Measurements from ENCODE around the gene TOM1L2.

TOM1L2 gene

DNA sequence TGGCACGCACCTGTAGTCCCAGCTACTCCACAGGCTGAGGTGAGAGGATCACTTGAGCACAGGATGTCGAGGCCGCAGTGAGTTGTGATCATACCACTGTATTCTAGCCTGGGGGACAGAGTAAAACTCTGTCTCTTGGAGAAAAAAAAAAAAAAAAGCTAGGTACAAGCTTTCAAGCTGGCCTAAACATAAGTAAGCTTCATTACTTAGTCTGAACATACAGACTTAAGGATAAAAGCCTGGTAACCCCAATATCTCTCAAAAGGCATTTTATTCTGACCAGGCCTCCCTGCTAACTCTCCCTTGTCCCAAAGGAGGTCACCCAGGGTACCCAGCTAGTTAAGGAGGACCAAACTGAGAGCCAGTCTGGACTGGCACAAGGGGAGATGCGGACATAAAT, 46.2 kb downstream of the TOM1L2 start:
- no peak overlapping the region for H3K27ac ChIP-seq
- TF ChIP-seq, protein P1, sequence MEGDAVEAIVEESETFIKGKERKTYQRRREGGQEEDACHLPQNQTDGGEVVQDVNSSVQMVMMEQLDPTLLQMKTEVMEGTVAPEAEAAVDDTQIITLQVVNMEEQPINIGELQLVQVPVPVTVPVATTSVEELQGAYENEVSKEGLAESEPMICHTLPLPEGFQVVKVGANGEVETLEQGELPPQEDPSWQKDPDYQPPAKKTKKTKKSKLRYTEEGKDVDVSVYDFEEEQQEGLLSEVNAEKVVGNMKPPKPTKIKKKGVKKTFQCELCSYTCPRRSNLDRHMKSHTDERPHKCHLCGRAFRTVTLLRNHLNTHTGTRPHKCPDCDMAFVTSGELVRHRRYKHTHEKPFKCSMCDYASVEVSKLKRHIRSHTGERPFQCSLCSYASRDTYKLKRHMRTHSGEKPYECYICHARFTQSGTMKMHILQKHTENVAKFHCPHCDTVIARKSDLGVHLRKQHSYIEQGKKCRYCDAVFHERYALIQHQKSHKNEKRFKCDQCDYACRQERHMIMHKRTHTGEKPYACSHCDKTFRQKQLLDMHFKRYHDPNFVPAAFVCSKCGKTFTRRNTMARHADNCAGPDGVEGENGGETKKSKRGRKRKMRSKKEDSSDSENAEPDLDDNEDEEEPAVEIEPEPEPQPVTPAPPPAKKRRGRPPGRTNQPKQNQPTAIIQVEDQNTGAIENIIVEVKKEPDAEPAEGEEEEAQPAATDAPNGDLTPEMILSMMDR (IDR thresholded peaks at IDR 0.05), result no peak
- TF ChIP-seq ZFX (IDR thresholded peaks at IDR 0.05; ENCODE audit: borderline replicate concordance), result no peak

DNA sequence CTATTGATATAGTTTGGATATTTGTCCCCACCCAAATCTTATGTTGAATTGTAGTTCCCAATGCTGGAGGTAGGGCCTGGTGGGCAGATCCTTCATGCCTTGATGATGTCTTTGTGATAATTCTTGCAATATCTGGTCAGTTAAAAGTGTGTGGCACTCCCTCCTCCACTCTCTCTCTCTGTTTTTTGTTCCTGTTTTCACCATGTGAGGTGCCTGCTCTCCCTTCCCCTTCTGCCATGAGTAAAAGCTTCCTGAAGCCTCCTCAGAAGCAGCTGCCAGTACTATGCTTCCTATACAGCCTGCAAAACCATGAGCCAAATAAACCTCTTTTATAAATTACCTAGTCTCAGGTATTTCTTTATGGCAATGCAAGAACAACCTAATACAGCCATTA, 47.3 kb downstream of the TOM1L2 start:
- H3K27ac ChIP-seq, result no peak overlapping the region
- no peak for TF ChIP-seq ZFX (IDR thresholded peaks at IDR 0.05; ENCODE audit: borderline replicate concordance)
- TF ChIP-seq, protein P1 (IDR thresholded peaks at IDR 0.05), result no peak

DNA sequence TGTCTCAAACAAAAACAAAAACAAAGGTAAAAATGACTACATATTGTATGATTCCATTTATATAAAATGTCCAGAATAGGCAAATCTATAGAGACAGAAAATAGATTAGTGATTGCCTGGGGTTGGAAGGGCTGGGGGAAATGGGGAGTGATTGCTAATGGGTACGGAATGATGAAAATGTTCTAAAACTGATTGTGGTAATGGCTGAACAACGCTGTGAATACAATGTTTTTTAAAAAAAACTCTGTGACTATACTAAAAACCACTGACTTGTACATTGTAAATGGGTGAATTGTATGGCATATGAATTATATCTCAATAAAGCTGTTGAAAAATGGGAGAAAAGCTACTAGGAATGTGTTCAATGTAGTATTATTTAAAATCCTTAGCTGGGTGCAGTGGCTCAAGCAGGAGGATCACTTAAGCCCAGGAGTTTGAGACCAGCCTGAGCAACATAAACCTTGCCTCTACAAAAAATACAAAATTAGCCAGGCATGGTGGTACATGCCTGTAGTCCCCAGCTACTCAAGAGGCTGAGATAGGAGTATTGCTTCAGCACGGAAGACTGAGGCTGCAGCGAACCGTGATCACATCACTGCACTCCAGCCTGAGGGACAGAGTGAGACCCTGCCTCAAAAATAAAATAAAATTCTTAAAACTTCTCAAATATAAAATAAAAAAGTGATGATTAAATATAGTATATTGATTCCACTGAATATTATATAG, 47.9 kb downstream of the TOM1L2 start:
- H3K27ac ChIP-seq, result no peak overlapping the region
- no peak for TF ChIP-seq ZFX (IDR thresholded peaks at IDR 0.05; ENCODE audit: borderline replicate concordance)
- TF ChIP-seq, protein P1 (IDR thresholded peaks at IDR 0.05), result no peak

DNA sequence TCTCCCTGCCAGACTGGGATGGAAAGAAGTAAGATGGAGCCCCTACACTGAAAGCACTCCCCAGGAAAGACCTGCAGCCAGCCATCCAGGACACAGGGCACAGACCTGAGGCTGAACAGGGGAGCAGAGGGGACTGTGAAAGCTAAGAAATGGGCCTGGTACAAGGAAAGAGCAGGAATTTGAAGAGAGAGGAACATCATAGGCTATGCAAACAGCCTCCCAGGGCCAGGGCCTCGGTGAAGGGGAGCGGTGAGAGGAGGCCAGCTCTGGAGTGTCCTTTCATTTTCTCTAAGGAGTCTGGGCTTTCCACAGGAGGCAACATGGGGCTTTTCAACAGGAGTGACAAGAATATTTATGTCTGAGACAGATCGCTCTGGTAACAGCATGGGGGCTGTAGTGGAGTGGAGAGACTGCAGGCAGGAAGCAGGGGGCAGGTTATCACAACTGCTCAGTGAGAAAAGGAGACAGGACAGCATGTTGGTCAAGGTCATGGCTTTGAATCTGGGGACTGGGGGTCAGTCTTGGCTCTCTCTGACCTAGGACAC, 50.1 kb downstream of the TOM1L2 start:
- no peak overlapping the region for H3K27ac ChIP-seq
- TF ChIP-seq, protein P1 (IDR thresholded peaks at IDR 0.05), result no peak
- no peak for TF ChIP-seq ZFX (IDR thresholded peaks at IDR 0.05; ENCODE audit: borderline replicate concordance)

DNA sequence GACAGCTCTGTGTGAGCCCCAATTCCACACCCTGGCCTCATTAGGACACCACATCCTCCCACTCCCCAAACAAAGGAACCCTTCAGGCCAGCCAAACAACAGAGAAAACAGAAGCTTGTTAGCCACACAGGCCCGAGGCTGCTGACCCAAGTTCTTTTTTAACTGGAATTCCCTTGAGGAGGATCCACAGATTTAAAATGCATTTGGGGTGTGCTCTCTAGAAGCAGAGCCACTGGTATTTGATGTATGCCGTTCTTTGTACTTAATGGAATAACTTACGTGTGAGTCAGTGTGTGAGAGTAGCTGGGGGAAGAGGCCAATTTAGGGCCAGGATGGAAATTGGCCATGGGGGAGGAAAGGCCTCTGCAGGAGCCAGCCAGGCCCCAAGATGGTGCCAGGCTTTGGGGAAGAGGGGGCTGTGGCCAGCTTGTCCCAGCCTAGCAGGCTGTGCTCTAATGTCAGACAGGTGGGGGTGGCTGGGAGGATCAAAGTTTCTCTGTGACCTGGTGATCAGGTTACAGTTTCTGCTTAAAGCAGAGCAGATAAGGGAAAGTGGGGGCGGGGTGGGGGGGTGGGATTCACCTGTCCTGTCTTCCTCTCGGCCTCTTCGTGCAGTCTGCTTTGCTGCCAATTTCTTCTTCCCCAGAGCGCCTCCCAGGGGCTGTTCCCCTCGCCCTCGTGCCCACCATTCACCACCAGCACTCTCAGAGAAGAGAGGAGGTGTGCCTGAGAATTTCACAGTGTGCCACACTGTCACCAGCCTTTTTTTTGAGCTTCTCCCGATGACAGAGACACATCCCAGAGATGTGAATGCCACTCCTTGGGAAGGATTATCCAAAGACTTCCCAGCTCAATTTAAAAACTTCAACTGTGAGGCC, 50.8 kb downstream of the TOM1L2 start:
- no peak overlapping the region for H3K27ac ChIP-seq
- no peak for TF ChIP-seq ZFX (IDR thresholded peaks at IDR 0.05; ENCODE audit: borderline replicate concordance)
- TF ChIP-seq, protein P1 (IDR thresholded peaks at IDR 0.05), result no peak

DNA sequence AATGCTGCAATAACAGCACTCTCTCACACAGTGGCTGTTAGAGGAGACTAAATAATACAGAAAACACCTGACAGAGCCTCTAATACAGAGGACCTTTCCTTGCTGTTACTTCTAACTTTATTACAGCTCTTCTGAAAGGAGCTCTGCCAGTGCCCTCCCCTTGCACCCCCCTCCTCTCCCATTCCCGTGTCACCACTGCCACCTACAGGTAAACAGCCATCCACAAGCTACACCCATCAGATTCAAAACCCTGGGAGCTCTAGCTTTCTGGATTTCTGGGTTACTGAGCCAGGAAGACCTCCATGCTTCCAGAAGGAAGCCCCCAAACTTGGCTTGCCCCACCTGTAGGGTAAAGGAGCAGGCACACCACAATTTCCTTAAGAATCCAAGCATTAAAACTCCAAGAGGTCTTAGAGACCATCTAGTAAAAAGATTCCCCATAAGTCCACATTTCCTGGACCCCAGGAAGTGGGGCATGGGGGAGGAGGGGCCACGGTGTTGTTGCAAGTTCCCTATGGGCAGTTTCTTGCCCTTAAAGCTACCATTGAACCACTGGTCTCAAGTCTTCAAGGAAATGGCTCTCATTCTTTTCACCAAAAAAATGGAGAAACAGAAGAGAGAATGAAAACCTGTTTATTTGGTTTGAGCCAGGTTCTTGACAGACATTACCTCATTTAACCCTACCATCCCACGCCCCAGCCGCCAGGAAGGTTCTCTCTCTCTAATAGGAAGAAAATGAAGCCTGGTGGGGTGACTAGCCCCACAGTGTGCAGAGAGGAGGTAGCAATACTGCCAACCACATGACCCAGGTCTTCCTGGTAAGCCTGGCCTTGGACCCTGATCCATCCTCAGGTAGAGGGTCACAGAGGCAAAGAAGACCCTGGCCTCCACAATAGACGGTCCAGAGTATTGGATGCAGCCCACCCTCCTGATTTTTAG, 52.8 kb downstream of the TOM1L2 start:
- no peak for TF ChIP-seq ZFX (IDR thresholded peaks at IDR 0.05; ENCODE audit: borderline replicate concordance)
- TF ChIP-seq, protein P1 (IDR thresholded peaks at IDR 0.05), result peak; percentile 89
- no peak overlapping the region for H3K27ac ChIP-seq

Measured in 22Rv1 (cell line).